KG1 (cell line): ENCODE measurements around the gene ATF6.

Experiments used
- DNase-seq: peaks from one replicate; lab custom pipeline; 2025; lab: John Stamatoyannopoulos, UW

ATF6 gene

GRCh38 chr1:161973924-161974845 lies 208.1 kb downstream of the ATF6 start:
- DNase-seq = no peak

- no peak for DNase-seq
These were observed 212.1 kb downstream of the ATF6 start for GRCh38 chr1:161978011-161978790.

- DNase-seq = no peak
These were observed 215.0 kb downstream of the ATF6 start for GRCh38 chr1:161981126-161981525.

GRCh38 chr1:161981735-161982506 lies 215.8 kb downstream of the ATF6 start:
- DNase-seq = no peak

- no peak for DNase-seq
These were observed 216.4 kb downstream of the ATF6 start for GRCh38 chr1:161982507-161982895.

- no peak for DNase-seq
These were observed 216.8 kb downstream of the ATF6 start for GRCh38 chr1:161982917-161983316.

GRCh38 chr1:161983725-161984124 lies 217.6 kb downstream of the ATF6 start:
- no peak for DNase-seq

- DNase-seq = no peak
These were observed 219.2 kb downstream of the ATF6 start for GRCh38 chr1:161985301-161985822.

- no peak for DNase-seq
These were observed 220.2 kb downstream of the ATF6 start for GRCh38 chr1:161986328-161986727.

- DNase-seq = no peak
These were observed 221.2 kb downstream of the ATF6 start for GRCh38 chr1:161987303-161987702.

- no peak for DNase-seq
These were observed 221.8 kb downstream of the ATF6 start for GRCh38 chr1:161987872-161988271.

- DNase-seq = no peak
These were observed 222.3 kb downstream of the ATF6 start for GRCh38 chr1:161988413-161988812.

- DNase-seq = no peak
These were observed 223.0 kb downstream of the ATF6 start for GRCh38 chr1:161989108-161989507.

GRCh38 chr1:161989786-161990185 lies 223.7 kb downstream of the ATF6 start:
- DNase-seq = no peak

GRCh38 chr1:161993576-161993975 lies 227.5 kb downstream of the ATF6 start:
- no peak for DNase-seq

GRCh38 chr1:161994175-161994668 lies 228.1 kb downstream of the ATF6 start:
- DNase-seq = no peak

GRCh38 chr1:161997152-161997551 lies 231.0 kb downstream of the ATF6 start:
- no peak for DNase-seq

- DNase-seq = no peak
These were observed 232.7 kb downstream of the ATF6 start for GRCh38 chr1:161998811-161999210.

- no peak for DNase-seq
These were observed 233.4 kb downstream of the ATF6 start for GRCh38 chr1:161999301-162000052.

GRCh38 chr1:162000053-162000420 lies 233.9 kb downstream of the ATF6 start:
- DNase-seq = no peak
